NCI-H2029 (cell line): Measurements from ENCODE around the gene RBMS1.
"Not testable (repeated sequence)": the region's sequence is repeated elsewhere in the genome, so short reads cannot be mapped to it uniquely, and the experiment has no call there.

Experiments used
- DNase-seq: peaks from one replicate; lab custom pipeline; 2025; lab: John Stamatoyannopoulos, UW

RBMS1 gene

DNA sequence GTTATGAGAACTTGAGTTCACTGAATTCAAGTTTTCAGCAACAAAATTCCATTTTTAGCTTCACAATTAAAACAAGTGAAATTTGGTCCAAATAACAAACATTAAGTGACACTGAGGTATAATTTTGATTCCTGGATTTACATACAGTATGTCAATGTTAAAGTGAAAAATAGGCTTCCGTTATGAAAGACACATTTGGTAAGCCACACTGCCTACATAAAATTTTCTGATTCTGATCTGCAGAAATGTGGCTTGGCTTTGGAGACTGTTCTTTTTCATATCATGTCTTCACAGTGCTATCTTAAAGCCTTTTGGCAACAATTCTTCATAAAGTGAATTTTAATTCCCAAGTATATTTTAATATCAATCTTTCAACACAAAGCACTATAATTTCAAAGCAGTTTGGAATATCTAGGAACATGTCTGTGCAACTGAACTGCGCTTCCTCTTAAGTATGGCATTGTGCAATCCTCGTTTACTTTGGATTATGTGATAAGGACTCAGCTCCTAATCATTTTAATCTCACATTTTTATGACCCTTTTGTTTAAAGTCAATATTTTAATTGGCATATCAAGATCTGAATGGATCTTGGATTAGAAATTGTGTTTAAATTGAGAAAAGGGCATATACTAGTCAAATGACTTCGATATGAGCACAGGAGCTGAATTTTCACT lies 60.0 kb downstream of the RBMS1 start:
- peak; percentile 42 for DNase-seq

- DNase-seq = no peak
Observed at GRCh38 chr2:160432633-160433032, 61.0 kb downstream of the RBMS1 start.

DNA sequence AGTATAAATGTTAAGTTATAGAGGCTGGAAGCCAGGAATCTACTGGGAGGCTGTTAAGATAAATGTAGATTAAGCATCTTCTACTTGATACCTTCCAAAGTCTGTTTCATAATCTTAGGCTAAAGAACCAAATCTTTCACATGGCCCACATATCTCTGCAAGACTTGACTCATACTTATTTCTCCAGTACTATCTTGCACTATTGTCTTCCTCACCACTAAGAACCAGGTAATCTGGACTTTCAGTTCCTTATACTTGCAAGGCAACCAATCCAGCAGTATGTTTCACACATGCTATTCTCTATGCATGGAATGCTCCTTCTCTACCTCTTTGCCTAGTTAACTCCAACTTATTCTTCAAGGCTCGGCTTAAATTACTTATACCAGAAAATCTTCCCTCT lies 62.2 kb downstream of the RBMS1 start:
- DNase-seq = no peak

DNA sequence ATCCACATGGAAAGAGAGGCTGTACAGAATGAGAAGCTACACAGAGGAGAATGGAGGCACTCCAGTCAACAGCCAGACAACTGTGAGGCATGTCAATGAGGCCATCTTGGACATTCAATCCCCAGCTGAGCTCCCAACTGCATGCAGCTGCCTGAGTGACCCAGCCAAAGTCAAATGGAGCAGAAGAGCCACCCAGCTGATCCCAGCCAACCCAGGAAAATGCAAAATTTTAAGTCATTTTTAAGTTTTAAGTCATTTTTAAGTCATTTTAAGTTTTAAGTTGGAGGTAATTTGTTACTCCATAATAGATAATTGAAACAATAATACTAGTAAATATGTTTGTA lies 63.6 kb downstream of the RBMS1 start:
- DNase-seq = no peak

GRCh38 chr2:160429248-160430000 lies 64.2 kb downstream of the RBMS1 start:
- DNase-seq = no peak

DNA sequence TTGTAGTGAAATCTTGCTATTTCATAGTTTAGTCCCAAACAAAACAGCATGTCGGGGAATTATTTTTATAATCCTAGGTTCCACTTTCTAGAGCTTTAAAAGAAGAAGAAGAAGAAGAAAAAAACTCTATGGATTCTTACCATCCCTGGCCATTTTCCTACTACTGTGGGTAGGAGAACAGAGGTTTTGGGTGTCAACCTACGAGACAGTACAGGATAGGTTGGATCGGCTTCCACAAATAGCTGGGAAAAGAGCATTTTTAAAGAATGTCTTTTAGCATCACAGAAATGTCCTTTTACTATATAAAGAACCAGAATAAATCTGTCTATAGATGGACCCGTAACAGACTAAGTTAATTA lies 65.2 kb downstream of the RBMS1 start:
- DNase-seq = no peak

GRCh38 chr2:160427629-160428404 lies 65.8 kb downstream of the RBMS1 start:
- DNase-seq = no peak

DNA sequence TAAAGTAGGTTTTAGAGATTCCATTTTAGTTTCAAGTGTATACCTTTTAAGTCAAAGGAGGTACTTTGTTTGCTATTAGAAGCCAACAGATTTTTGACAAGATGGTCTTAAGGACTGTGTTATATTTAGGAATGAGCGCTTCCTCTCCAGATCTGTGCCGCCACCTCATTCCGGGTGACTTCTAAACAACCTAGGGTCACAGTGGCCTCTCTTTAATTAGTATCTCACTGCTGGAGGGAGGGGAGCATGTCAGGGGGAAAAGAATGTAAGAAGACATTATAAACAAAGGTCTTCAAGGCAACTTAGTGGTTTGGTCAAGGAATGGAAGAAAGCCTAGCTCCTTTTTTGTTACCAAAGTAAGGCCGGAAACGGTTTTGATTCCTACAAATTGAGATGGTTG lies 67.0 kb downstream of the RBMS1 start:
- DNase-seq = no peak

- DNase-seq = no peak
Observed at GRCh38 chr2:160425434-160426151, 68.0 kb downstream of the RBMS1 start.

DNA sequence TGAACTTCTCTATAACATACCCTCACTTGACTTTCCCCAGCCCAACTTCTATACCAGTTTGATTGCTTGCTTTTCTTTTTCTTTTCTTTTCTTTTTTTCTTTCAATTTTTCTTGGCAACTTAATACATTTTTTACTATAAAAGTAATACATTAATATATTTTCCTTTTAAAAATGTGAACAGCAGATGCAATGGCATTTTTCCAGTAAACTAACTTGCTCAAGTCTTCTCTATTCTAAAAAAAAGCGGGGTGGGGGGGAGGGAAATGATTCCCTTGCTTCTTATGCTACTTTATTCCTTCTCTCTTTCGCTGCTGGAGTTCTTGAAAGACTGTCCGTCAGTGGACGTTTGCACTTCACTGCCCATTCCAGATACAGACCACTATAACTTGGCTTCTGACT lies 70.5 kb downstream of the RBMS1 start:
- no peak for DNase-seq

GRCh38 chr2:160421646-160422501 lies 71.7 kb downstream of the RBMS1 start:
- DNase-seq = not testable (repeated sequence)

- DNase-seq = no peak
Observed at GRCh38 chr2:160420711-160421110, 72.9 kb downstream of the RBMS1 start.

- no peak for DNase-seq
Observed at GRCh38 chr2:160419776-160420505, 73.7 kb downstream of the RBMS1 start.

DNA sequence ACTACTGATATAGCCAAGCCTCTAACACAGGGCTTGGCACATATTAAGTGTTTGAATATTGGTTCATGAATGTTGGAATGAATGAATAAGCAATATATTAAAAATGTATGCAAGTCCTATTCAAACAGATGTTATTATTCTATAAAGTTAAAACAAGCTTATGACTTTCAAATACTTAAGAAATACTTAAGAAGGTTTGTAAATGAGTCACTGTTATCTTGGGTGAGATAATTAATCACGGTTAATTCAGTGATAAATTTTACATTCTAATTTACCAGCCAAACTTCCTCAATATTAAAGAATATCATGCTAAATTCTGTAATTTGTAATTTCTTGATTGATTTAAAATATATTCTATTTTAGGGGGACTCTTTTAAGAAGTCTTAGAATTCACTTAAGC lies 74.8 kb downstream of the RBMS1 start:
- DNase-seq = no peak

- DNase-seq = no peak
Observed at GRCh38 chr2:160418398-160418765, 75.2 kb downstream of the RBMS1 start.

DNA sequence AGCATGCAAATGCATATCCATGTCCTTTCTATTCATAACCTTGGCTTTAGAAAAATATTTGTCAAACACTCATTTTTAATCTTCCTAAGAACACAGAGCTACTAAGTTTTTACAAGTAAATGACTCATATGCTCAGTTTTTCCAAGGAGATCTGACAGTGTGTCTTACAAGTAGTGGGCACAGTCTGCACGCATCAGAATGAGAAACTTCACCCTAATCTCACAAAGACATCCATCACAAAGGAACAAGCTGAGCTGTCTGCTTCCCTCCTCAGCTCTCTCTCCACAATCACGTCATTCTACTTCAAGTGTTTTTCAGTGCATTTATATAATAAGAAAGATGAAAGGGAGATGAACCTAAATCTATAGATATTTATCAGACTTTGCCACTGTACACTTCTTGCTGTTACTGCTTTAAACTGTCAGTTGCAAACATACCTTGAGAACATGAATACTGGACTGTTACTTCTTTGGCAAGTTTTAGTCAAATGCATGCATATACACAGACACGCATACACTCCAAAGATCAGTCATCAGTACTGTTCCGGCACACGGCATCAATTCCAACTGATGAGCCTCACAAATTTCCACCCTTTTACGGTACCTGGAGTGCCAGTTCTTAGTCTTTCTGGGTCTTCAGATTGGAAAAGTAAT lies 75.7 kb downstream of the RBMS1 start:
- DNase-seq = no peak

DNA sequence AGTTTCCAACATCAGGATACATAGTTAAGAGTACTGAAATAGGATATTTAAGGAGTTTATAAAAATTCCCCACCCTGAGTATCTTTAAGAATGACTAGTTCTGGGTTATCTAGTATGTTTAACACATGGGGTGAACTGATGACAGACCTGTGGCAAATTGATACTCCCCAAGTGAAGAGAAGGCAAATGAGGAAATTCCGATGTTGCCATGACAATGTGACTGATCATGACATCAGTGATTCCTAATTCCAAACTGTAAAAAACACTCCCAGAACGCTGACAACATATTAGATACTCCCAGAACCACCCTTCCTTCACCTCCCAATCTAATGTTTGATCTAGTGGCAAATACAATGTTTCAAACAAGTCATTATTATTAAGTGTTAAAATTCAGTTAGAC lies 77.6 kb downstream of the RBMS1 start:
- no peak for DNase-seq

DNA sequence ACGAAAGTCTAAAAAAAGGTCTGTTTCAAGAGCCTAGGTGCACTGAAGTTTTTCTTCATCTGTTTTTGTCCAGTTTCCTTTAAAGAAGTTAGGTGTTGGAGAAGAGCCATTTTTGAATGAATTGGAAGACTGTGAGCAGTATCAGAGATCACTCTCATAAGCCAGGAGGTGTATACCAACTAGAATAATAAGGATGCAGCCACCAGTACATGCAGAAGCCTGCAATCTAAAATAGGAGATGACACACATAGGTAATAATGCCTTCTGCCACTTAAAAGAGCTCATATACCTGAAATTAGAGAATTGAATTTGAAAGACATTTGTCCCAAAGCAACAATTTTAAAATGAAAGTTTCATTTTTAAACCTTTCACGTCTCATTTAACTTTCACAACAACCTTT lies 81.7 kb downstream of the RBMS1 start:
- DNase-seq = no peak

DNA sequence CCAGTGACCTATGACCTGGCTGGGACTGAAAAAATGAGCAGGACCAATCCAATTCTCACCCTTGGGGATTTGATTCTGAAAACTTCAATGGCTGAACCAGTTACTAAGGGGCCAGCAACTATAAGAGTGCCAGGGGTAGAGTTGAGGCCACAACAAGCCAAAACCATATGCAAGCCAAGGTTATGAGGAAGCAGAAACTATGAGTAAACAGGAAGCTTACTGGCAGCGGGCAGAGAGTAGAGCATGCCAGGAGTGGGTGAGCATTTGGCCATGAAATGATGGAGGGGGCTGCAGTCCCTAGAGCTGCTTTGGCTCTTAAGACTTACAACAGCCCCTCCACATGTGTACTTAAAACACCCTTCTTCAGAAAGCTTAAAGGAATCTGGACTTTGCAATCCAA lies 82.4 kb downstream of the RBMS1 start:
- DNase-seq = no peak

GRCh38 chr2:160409480-160409879 lies 84.1 kb downstream of the RBMS1 start:
- no peak for DNase-seq

GRCh38 chr2:160408959-160409291 lies 84.7 kb downstream of the RBMS1 start:
- no peak for DNase-seq
